Stimulated activated CD8-positive, alpha-beta memory T cell treated with anti-CD3 and anti-CD28 coated beads, Interleukin-4, amount 100 ng/mL, for 48 hours (primary cell): ENCODE data around the gene USP12.

Source experiments
- DNase-seq: peaks from one replicate; pipeline ENCODE4 v3.0.0-alpha.2; 2020

The USP12 gene

DNA sequence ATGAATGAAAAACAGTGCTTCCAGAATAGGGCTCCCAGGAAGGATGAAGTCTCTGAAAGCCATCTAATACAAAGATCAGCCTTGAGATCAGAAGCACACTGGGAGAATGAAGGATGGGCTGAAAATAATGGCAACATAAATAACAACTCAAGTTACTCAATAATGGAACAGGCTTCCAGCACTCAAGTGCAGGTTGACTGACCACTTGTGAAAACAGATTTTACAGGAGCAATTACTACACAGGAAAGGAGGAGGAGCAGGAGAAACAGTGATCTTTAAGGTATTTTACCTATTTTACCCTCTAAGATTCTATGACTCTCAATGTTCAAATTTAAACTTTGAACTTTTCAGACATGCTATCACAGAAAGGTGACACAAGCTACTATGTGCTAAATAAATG lies 106.0 kb downstream of the USP12 start:
- DNase-seq: no peak

DNA sequence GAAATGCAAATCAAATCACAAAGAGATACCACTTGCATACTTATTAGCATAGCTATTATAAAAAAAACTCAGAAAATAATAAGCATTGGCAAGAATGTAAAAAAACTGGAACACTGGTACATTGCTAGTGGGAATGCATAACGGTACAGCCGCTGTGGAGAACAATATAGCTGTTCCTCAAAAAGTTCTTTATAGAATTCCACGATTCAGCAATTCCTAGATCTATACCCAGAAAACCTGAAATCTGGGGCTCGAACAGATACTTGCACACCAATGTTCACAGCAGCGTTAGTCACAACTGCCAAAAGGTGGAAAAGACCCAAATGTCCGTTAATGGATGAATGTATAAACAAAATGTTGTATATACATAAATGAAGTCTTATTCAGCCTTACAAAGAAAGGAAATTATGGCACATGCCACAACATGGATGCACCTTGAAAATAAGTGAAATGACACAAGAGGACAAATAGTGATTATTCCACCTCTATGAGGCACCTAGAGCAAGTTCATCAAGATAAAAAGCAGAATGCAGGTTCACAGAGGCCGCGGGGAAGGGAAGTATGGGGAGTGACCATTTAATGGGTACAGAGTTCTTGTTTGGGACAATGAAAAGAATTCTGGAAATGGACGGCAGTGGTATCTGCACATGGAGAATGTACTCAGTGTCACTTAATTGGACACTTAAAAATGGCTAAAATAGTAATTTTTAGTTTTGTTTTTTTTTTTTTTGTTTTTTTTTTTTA lies 107.2 kb downstream of the USP12 start:
- no peak for DNase-seq

DNA sequence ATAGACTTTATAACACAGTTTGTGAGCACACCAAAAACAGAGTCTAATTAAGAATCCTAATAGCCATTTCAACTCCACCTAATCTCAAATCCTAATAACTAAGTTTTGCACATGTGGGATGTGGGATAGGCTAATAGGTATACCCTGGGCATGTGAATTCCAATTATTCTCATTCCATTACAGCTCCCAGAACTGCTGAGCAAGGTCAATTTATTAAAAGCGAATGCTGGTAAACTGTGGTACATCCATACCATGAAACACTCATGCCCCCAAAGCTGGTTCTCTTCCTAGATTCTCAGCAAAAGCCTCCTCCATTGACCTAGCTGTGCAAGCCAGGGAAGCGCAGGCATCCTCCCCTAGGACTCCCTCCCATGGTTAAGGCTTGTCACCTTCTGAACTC lies 113.8 kb downstream of the USP12 start:
- DNase-seq: no peak

DNA sequence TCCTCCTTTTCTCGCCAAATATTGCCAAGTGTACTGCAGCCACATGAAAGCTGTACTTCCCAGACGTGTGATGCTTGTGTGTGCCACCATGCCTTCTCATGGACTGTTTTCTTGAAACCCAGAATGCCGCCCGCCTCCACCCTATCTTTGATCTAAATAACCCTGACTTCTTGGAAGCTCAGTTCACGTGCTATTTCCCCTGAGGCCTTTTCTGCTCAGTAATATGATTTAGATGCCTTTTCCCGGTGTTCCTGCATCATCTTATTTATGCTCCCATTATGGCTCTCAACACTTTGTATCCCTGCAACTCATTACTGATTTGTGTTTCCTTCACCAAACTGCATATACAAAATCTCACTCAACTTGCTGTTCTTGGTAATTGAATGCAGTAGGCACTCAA lies 116.1 kb downstream of the USP12 start:
- no peak for DNase-seq

DNA sequence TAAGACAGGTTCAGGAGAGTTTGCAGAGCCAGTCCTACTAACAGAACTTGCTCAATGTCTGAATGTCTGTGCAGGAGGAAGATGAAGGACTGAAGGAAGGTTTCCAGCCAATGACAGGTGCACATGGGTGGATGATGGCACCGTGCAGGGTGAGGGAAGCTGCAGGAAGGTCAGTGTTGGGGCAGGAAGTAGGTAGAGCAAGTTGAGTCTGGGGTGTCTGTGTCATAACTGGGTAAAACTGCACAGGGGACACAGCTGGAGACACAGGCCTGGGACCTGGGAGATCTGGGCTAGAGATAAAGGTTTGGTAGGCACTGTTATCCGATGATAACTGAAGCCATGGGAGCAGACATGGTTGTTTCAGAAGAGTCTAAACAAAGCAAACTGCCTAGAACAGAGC lies 116.9 kb downstream of the USP12 start:
- no peak for DNase-seq

DNA sequence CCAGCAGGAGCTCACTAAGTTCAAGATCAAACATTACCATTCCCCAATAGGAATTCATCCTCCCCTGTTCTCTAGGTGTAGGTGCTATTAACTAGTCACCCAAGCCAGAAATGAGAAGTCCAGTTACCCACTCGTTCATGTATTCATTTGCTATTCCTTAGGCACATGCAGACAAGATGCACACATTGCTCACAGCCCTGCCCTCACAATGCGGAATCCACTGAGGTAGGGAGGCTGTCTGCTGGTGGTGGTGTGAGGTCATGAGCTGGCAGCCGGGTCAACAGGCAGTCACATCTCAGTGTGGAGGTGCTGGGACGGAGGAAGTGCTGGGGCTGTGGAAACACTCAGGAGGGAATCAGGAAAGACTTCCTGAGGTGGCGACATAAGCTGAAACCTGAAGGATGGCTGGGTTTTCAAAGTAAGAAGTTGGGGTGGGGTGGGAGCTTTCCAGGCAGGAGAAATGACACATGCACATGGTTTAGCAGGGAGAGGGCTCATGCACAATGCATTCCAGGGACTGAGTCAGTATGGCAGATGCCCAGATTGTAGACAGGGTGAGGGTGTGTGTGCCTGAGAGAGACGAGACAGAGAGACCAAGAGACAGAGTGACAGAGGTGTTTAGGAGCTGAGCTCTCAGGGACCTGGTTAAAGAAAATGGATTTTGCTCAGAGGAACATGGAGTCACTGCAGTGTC lies 117.6 kb downstream of the USP12 start:
- DNase-seq: no peak

DNA sequence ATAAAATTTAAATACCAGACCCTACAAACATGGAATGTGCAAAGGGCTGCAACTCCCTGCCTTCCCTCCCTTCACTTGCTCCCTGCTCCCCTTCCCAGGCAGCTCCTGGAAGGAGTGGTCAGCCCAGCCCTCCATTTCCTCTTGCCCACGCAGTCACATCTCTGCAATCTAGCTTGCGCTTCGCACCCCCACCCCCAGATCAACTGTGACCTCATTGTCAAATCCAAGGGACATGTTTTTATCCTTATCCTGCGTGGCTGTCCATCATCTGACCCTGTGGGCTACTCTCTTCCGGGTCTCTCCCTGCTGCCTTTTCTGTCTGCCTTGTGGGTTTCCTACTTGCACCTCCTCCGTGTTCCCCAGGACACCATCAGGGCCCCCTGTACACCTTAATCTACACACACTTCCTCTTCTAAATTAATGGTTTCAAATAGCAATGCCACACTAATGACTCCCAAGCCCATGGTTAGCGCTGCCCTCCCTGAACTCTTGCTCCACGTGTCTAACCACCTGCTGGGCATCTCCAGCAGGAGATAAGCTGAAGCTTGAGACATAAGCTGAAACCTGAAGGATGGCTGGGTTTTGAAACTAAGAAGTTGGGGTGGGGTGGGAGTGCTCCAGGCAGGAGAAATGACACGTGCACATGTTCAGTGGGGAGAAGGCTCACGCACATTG lies 118.3 kb downstream of the USP12 start:
- DNase-seq: no peak

DNA sequence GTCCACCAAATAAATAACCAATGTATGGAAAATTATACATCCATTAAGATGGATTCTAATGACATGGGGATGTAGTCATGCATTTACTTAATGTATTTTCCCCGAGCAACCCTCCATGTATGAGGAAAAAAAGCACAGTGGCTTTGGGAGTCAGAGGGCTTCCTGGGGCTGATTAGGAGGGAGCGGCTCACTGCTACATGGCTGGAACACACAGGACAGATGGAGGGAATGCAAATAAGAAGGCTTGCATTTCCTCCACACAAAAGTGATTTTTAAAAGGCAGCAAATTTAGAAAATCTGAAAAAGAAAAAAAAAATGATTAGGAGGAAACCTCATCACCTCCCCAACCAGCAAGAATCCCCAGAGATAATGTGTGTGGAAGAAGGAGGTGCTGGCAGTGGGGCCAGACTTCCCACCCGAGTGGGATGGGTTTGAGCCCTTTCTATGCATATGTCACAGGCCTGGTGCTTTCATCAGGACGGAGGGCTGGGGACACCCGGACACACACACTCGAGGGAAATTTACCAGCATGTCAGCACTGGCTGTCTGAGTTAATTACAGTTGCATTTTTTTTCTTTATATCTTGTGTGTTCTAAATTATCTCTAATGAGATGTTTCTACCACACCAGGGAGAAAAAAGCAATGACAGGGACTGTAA lies 118.9 kb downstream of the USP12 start:
- no peak for DNase-seq

DNA sequence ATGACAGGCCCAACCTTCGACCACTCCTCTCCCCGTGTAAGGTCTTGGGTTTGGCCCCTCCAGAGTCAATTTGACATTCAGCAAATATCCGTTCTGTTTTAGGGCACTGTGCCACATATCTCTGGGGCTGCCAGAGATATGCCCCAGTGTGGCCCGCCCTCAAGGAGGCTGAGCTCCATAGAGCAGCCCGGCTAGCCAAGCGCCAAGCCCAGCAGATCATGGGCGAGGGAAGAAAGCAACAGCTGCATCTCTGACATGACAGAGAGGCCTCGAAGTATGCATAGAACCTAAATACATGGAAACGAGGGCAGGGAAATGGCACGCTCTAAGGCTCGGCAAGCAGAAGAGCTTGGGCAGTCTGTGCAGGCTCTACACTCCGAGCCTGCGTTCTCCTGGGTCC lies 124.5 kb downstream of the USP12 start:
- DNase-seq: no peak

DNA sequence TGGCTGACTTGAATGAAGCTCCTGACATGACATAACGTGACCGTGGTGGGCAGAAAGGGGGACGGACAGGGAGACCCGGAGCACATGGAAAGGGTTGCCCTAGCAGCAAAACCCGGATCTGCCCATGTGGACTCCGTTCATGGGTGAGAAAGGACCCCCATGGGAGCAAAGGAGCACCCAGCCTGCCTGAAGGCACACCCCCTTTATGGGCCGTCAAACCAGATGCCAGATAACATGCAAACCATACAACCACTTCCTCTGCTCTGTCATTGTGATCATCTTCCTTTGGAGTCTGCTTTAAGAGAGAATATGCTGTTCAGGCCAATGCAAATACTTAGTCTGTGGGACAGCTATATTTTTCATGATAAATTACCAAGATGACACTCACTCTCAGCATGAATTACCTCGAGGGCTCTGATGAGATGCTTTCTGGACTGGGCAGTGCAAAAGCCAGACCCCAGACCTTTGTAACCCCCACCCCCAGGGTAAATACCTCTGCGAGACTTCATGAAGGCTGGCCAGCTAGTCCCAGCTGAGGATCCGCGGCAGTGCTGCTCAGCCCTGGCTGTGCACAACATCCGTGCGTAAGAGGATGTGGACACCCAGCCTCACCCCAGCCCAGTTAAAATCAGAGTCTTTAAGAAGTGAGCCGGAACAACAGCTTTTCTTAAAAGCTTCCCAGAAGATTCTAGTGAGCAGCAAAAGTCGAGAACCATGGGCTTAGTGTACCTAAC lies 126.6 kb downstream of the USP12 start:
- no peak for DNase-seq

DNA sequence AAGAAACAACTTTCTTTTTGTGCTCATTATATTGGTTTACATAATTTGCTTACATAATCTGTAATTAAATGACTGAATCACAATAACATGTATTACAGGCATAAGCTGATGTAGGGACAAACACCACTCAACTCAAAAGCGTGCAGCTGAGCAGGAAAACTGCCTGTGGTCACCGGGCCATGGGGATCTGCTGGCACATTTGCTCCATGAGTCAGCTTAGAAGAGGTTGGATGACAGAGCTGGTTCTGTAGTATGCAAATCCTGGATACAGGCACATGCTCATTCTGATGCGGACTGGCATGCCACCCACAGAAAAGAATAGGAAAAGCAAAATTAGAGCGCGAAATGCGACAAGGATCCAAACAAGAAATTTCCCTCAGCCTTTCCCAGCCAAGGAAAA lies 128.6 kb downstream of the USP12 start:
- DNase-seq: no peak

DNA sequence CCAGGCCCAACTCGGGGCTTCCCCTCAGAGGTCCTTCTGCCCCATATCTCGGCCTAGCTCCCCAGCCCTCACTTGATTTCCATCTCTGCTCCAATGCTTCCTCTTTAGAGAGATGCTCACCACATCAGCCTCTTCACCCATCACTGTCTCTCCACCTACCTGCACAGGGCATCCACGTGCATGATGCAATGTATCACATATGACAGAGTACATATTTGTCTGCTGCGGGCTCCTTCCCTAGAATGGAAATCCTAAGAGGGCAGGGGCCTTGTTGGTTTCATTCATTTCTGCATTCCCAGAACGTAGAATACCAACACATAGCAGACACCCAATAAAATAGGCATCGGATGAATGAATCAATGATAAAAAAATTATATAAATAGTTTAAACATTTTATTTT lies 130.3 kb downstream of the USP12 start:
- no peak for DNase-seq

DNA sequence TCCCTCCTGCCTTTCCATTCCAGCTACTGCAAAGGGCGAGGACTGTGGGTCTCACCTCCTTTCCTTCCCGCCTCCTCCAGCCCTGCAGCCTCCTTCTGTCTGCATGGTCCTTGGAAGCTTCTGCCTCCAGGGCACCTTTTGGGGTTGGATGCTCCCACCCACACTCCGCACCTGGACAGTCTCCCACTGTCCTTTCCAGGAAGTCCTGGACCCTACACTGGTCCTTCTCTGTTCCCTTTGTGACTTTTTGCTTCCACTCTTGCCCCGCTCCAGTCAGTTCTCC lies 130.8 kb downstream of the USP12 start:
- no peak for DNase-seq

DNA sequence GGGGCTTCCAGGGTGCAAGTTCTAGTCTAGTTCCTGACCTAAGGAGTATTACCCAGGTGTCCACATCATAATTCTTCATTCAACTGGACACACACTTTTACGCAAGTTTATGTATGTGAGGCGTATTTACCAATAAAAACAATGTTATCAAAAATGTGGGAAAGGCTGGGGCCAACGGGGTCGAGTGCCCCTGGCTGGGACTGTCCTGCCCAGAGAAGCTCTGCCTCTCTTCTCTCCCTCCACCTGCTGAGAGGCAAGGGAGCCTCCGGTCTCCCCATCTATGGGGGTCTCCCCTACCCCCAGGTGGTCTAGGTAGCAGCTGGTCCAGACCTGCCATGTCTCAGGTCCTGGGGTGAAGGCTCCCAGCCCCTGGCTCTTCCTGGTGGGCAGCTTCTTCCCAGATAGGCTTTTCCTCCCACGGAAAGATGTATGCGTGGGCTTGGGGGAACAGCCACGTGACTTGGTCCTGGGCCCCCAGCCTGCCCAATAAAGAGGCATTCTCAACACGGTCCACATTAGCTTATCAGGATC lies 132.4 kb downstream of the USP12 start:
- DNase-seq: no peak

DNA sequence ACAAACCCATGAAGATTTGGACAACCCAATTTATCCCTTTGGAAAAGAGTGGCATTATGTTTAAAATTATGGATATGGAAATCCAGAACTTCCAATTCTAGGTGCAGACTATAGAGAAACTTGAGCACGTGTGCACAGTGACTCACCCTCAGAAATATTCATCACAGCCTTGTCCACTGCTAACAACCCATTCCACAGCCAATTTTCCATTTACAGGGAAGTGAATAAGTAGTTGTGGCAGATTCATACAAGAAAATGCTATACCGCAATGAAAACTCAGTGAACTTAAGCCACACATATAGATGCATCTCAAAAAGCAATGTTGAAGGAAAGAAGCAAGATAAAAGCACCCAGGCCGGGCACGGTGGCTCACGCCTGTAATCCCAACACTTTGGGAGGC lies 133.3 kb downstream of the USP12 start:
- no peak for DNase-seq

DNA sequence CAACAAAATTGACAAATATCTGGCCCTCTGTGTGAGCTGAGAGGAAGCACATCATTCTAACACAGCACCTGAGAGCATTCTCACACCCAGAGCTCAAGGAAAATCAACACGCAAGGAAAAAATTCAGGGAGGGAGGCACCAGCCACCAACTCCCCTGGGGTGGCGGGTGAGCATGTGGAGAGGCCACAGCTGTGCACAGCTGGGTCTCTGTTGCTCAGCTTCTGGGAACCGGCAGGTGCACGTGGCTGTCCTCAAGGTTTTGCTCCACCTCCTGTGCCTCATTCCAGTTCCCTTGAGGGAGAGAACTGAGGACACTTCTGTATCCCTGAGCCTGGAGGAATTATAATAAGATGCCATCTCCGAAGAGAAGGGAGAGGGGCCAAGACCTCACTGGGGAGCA lies 134.0 kb downstream of the USP12 start:
- DNase-seq: no peak

DNA sequence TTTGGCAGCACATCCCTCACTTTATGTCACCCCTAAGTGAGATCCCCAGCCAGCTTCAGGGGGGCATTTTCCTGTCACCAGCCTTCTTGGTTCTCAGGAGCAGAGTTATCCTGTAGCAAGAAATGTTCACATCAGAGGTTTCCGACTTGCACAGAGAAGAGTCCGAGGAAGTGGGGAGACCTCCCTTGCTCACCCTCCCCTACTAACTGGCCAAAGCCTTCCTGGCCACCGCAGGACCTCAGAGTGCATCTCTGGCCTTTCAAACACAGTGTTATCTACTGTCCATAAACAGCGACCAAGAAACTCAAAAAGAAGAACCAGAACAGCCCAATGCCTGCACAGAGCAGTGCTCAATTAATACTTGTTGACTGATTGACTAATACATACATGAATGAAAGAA lies 134.4 kb downstream of the USP12 start:
- DNase-seq: no peak

DNA sequence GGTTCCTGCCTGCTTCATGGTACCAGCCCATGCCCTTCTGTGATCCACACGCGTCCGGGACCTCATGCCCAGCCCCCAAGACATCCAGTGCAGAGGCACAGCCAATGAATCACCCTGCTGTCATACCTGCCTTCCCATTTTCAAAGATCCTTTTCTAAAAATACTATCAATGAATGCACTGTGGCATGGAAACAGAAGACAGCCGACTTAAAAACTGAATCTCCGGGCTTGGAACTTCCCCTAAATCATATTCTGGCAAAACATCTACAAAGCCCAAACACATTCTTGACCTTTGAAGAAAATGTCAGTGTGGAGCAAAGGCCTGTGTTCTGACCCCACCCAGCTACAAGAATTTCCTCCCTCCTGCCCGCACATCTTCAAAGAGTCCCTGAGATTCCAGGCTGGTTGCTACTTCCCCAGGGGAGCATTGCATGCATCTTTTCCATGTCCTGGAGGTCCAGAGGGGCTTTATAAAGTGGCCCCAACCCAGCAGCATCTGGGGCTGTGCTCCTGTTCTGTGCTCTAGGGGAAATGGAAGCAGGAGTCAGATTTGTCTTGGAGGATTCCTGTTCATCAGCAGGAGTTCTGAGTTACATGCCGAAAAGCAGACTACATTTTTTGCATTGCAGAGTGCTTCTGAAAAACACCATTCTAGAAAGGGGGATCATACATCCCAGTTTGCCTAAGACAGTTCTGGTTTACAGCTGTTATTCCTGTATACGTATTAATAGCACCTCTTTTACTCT lies 135.2 kb downstream of the USP12 start:
- no peak for DNase-seq

DNA sequence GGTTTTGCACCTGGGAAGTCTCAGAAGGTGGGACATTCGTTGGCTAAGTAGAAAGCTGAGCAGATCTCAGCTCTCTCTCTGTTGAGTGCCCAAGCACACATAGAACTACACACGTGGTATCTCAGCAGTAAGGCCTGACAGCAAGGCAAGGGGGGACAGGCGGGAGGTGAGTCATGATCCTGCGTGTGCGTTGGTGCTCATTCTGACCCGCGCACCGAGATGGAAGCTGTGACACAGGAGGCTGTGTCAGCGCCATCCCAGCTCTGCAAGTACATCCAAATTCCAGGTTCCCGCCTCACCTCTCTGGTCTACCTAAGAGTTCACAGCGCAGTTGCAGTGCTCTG lies 135.7 kb downstream of the USP12 start:
- no peak for DNase-seq

DNA sequence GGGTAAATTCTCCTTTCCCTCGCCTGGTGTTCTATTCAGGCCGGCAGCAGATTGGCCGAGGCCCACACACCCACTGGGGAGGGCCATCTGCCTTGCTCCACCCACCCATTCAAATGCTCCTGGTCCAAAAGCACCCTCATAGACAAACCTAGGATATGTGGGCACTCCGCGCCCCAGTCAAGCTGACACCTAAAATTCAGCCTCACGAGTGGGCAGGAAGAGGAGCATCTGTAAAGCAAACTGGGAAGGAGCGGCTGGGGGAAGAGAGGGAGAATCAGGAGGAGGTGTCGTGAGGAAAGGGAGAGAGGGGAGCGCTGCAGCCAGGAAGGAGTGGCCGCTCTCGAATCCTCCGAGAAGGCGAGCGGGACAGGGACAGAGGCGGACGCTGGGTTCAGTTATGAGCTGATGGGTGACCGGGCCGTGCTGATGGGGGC lies 136.9 kb downstream of the USP12 start:
- no peak for DNase-seq

DNA sequence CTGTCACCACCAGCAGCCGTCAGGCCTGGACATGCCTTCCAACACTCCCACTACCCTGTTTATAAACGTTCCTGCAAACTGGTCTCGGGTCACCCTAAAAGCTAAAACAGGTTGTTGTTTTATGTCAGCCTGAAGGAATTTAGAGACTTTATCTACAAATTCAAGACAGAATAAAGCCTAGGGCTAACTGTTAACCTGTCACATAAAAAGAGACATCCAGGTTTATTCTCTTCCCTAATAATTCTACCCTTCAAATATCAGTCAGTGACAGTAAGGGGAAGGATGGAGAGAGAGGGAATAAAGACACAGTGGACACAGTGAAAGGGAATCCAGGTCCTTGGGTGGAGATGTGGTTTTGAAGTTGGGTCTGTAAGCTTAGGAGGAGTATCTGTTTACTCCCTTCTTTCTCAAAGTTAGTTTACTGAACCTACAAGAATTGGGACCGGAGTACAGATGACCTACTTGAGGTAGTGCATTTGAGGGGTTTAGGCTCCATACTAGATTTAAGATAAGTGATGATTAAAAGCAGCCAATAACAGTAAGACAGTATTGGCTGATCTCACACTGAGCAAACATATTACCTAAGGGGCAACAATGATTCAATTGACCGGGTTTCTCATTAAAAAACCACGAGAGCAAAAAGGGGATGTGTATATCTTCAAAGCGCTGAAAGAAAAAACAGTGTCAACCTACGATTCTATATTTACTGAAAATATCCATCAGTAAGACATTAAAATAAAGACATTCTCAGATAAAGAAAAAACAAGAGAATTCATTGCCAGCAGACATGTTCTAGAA lies 142.7 kb downstream of the USP12 start:
- no peak for DNase-seq
